H54 (cell line): Measurements from ENCODE around the gene ZNF480.
"Not testable (repeated sequence)": the region's sequence is repeated elsewhere in the genome, so short reads cannot be mapped to it uniquely, and the experiment has no call there.

Experiments used
- DNase-seq: peaks from one replicate; pipeline ENCODE4 v3.0.0; 2011; ENCODE audit warnings: low spot score, mixed read lengths; ENCODE audit not compliant: insufficient read length
- FAIRE-seq: peaks from 3 replicates; lab custom pipeline; 2011; peaks lifted over from hg19 to GRCh38; lab: Jason Lieb, UNC
- POLR2A ChIP-seq: IDR thresholded peaks from 2 replicates; pipeline ENCODE4 v1.6.1; 2011; ENCODE audit warnings: low read depth, mild to moderate bottlenecking, low read length

Gene ZNF480

GRCh38 chr19:52296773-52297600, at the start of gene ZNF480:
Gene ZNF480 (plus strand): TSS chr19:52297169. CDS start chr19:52300413, 3,244 bp downstream.
- DNase-seq (peak; percentile 84), FAIRE-seq (no peak)

GRCh38 chr19:52248241-52248640, 48.7 kb upstream of the ZNF480 start:
- FAIRE-seq (no peak), DNase-seq (peak; percentile 26)
- TF ChIP-seq POLR2A: no peak

More at GRCh38 chr19:52296773-52297600, at the start of gene ZNF480:
- peak; percentile 54 for TF ChIP-seq POLR2A

DNA sequence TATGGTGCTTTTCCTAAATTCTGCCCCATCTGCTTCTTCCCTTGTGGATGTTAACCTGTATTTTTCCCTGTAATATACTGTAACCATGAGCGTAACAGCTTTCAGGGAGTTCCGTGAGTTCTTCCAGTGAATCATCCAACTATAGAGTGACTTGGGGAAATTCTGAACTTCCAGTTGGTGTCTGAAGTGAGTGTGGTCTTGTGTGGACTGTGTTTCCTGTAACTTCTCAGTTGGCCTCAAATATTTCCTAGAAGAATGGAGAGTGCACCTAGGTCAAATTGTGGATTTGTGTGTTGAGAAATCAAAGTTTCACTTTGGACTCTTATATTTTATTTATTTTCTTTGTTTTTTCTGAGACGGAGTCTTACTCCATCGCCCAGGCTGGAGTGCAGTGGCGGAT, 38.5 kb upstream of the ZNF480 start:
- no peak for FAIRE-seq
- no peak for DNase-seq
- TF ChIP-seq POLR2A: no peak

DNA sequence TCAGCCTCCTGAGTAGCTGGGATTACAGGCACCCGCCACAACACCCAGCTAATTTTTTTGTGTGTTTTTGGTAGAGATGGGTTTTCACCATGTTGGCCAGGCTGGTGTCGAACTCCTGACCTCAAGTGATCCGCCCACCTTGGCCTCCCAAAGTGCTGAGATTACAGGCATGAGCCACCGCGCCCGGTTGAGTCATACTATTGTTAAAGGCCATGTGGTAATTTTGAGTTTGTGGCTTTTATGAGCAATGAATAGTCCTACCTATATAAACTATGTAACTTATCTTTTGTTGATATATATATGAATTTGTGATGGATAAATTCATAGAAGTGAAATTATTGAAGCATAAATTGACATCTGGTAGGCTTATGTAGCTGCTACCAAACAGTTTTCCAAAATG, 31.4 kb upstream of the ZNF480 start:
- not testable (repeated sequence) for FAIRE-seq, DNase-seq

DNA sequence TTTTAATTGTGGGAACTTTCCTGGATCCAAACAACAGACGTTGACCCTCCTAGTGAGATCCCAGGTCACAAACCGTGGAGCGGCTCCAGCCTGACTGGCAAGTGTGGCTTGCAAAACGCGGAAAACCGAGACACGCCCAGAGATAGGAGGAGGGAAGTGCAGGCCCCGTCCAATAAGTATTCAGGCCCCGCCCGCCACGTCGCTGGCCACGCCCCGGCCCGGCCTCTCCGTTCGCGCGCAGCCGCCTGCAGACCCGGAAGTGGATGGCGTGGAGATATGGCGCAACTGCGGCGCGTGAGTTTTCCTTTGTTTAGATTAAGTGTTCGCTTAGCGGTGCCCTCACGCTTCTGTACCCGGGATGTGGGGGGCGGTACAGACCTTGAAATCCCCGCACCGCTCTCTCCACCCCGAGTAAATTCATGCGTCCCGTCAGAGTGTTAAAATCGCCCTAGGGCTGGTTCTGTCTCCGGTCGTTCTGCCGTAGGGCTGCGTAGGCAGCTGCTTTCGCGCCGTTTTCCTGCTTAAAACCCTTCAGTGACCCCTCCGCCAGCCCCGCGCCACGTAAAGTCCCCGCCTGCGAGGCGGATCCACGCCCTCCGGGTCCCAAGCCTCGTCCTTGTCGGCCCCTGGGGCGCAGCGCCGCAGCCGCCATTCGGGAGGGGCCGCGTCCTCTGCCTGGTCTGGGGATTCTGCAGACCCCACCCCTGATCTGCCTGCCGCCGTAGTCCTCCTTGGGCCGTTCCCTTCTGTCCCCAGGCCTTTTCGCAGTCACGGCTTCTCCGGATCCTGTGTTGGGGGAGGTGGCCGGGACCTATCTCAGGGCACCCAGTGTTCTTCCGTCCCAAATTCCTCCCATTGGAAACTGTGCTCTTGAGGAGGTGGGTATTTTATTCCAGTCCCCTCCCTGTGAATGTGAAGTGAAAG, 27.4 kb upstream of the ZNF480 start, which contains the start of gene ZNF766:
ZNF766 (plus strand) TSS at position 250 of the 924 bp plus-strand sequence; CDS start at position 277, 27 bp downstream.
- FAIRE-seq: peak; percentile 65

DNA sequence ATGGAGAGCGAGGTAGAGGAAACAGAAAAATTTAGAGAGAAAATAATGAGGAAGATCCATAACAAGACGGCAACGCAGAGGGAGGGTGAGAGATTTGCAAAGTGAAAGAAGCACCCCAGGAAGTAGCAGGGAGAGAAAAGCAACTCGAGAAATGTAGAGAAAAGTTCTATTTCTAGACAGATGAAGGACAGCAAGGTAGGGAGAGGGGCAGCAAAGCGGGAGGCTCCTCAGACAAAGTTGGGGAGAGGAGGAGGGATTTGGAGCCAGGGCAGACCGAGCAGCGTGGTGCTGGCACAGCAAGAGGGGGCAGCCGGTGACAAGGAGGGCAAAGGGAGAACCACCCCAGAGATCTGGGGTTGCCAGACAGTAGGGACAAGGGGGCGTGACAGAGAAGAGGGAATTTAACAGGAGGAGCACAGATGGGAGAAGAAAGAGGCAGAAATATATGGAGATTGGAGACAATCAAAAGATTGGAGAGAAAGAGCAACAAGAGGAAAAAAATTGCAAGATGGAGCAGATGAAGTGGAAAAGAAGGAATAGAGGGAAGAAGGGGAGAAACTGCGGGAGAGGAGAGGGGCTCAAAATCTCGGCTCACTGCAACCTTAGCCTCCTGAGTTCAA, 26.6 kb upstream of the ZNF480 start:
- DNase-seq: peak; percentile 18
- TF ChIP-seq POLR2A: no peak

More for the DNA sequence above, 27.4 kb upstream of the ZNF480 start, which contains the start of gene ZNF766:
- DNase-seq: peak; percentile 92
- TF ChIP-seq POLR2A: peak; percentile 66

GRCh38 chr19:52273301-52273700, 23.7 kb upstream of the ZNF480 start:
- FAIRE-seq: no peak
- no peak for DNase-seq
- no peak for TF ChIP-seq POLR2A

More for the DNA sequence above, 26.6 kb upstream of the ZNF480 start:
- no peak for FAIRE-seq

DNA sequence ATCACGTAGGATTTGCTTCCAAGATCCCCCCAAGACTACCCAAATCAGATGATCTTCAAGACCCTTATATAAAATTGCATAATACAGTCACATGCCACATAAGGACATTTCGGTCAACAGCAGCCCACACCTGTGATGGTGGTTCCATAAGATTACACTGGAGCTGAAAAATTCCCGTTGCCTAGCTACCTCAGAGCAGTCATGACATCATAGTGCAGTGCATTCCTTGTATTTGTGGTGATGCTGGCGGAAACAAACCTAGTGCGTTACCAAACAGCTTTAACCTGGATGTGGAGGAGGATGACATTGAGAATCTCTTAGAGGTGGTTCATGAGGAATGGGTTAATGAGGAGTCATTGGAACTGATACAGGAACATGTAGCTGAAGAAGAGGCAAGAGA, 22.8 kb upstream of the ZNF480 start:
- no peak for TF ChIP-seq POLR2A
- no peak for FAIRE-seq

GRCh38 chr19:52275988-52276387, 21.0 kb upstream of the ZNF480 start:
- DNase-seq: no peak
- FAIRE-seq: no peak

More for the DNA sequence above, 22.8 kb upstream of the ZNF480 start:
- DNase-seq: no peak

DNA sequence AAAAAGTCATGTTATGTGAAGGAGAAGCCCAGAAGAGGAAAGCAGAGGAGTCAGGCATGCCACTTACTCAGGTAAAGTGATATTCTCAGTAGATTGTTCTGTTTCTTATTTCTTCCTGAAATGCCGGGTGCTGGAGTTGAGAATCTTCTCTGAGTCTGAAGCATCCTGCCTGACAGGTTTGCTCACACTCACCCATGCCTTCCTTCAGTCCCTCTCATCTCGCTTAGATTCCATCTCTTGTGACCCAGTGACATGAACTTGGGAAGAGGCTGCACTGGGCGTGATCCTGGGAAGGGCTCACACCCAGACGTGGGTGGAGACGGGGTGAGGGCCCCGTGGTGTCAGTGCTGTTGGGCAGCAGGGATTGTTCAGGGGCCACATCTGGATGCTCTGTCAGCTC, 19.5 kb upstream of the ZNF480 start:
- DNase-seq (no peak), FAIRE-seq (no peak)
- TF ChIP-seq POLR2A: no peak

More at GRCh38 chr19:52275988-52276387, 21.0 kb upstream of the ZNF480 start:
- TF ChIP-seq POLR2A: no peak

- no peak for FAIRE-seq
- no peak for DNase-seq
- no peak for TF ChIP-seq POLR2A
These were observed 10.7 kb upstream of the ZNF480 start for GRCh38 chr19:52286256-52286655.

DNA sequence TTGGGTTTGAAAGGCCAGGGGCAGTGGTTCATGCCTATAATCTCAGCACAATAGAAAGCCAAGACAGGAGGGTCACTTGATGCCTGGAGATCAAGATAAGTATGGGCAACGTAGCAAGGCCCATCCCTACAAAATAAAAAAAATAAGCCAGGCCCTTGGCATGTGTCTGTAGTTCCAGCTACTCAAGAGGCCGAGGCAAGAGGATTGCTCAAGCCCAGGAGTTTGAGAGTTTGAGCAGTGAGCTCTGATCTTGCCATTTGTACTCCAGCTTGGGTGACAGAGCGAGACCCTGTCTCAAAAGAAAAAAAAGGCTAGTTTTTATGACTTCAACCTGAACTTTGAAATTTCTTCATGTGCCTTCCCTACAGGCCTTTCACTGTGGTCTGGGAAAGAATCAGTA, 5.2 kb upstream of the ZNF480 start:
- FAIRE-seq: no peak
- no peak for DNase-seq
- no peak for TF ChIP-seq POLR2A

DNA sequence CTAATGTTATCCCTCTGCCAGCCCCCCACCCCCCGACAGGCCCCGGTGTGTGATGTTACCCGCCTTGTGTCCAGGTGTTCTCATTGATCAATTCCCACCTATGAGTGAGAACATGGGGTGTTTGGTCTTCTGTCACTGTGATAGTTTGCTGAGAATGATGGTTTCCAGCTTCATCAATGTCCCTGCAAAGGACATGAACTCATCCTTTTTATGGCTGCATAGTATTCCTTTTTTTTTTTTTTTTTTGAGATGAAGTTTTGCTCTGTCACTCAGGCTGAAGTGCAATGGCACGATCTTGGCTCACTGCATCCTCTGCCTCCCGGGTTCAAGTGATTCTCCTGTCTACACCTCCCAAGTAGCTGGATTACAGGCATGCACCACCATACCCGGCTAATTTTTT, 4.0 kb upstream of the ZNF480 start:
- FAIRE-seq, DNase-seq: not testable (repeated sequence)
